ENCODE results near the gene ABHD17C. TPM values are rescaled to one million over a fixed set of nuclear protein-coding genes. Genes with fewer than 3 reads are reported as not detected.

ABHD17C gene
- total RNA-seq, 1 donor from 2014 or later = 3.7 TPM

- Histone ChIP-seq H3K9me3 (ENCODE audit: control insufficient read depth in 3 of 3, low read length in 3 of 3) (no peaks in the 10 kb centered on the region), H3K27ac (ENCODE audit: low read depth, low read length) (no peak overlapping the region), H3K27me3 (ENCODE audit: control insufficient read depth in 3 of 3, insufficient read depth in 3 of 3, low read length in 3 of 3) (peaks cover 37 to 39% (median 39%) of the 10 kb centered on the region in 3 donors), H3K4me3 (ENCODE audit: low read length in 3 of 3) (peak overlapping the region; percentile 46 to 70 (median 63)), H3K9ac (ENCODE audit: low read depth in 1 of 3, low read length in 3 of 3) (peak overlapping the region in 2 of 3 donors; percentile 45), H3K4me1 (ENCODE audit: control insufficient read depth in 3 of 3, insufficient read depth in 3 of 3, low read length in 3 of 3) (peaks cover 22 to 33% (median 31%) of the 10 kb centered on the region in 3 donors), H3K36me3 (ENCODE audit: control insufficient read depth in 3 of 3, insufficient read depth in 3 of 3, low read length in 3 of 3) (no peaks in the 10 kb centered on the region)
Measured at GRCh38 chr15:80779658-80780415, 84.7 kb downstream of the ABHD17C start.

DNA sequence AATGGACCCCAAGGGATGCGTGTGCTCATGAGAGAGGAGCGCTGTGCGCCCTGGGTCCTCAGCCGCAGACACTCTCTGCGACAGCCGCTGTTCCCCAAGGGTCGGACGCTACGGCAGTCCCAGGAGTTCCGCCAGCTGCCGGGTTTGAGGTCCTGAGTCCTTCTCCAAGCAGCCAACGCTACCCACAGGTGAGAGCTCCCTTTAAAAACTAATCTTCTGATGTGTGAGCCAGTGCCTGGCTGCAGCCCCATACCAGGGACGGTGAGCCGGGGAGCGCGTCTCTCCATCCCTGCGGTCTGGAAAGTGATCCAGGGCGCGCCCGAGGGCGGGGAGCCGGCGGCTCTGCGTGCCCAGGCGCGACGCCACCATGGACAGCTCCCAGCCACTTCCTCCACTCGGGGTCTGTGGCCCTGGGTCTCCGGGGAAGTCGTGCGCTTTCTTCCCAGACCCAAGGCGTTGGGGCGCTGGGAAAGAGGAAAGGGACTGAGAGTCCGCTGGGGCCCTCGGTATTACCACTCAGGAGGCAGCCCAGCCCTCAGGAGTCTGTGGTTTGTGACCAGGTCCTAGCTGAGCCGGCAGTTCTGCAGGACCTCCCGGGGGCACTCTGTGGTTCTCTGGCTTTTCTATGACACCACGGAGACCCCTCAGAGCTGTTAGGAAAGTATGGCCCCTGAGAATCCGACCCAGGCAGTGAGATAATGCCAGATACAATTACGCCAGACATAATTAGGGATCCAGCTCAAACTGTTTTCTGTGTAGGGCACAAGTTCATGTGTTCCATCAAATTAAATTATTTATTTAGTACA lies 85.5 kb downstream of the ABHD17C start:
- Histone ChIP-seq H3K27ac (ENCODE audit: low read depth, low read length) (no peak overlapping the region), H3K4me1 (ENCODE audit: control insufficient read depth in 3 of 3, insufficient read depth in 3 of 3, low read length in 3 of 3) (peaks cover 22 to 33% (median 31%) of the 10 kb centered on the region in 3 donors), H3K4me3 (ENCODE audit: low read length in 3 of 3) (peak overlapping the region in 2 of 3 donors; percentile 49 to 63), H3K9me3 (ENCODE audit: control insufficient read depth in 3 of 3, low read length in 3 of 3) (no peaks in the 10 kb centered on the region), H3K36me3 (ENCODE audit: control insufficient read depth in 3 of 3, insufficient read depth in 3 of 3, low read length in 3 of 3) (no peaks in the 10 kb centered on the region), H3K9ac (ENCODE audit: low read depth in 1 of 3, low read length in 3 of 3) (no peak overlapping the region), H3K27me3 (ENCODE audit: control insufficient read depth in 3 of 3, insufficient read depth in 3 of 3, low read length in 3 of 3) (peaks cover 37 to 43% (median 39%) of the 10 kb centered on the region in 3 donors)

DNA sequence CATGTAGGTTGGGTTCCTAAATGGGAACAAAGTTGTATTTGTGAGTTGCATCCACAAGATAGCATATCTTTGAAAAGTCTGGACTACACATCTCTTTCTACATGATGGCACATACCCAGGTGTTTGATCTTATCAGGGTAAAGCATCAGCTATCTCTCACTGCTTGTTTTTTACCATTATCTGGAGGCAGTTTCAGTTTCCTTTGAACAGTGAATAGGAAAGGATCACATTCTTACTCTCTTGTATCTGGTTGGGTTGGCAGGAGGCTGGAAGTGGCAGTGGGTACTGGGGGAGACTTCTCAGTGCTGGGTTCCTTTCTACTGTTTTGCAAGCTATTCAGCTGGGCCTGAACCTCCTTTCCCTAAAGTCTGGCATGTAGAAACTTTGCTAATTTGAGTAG lies 88.2 kb downstream of the ABHD17C start:
- Histone ChIP-seq H3K36me3 (ENCODE audit: control insufficient read depth in 3 of 3, insufficient read depth in 3 of 3, low read length in 3 of 3) (no peaks in the 10 kb centered on the region), H3K27ac (ENCODE audit: low read depth, low read length) (no peak overlapping the region), H3K9me3 (ENCODE audit: control insufficient read depth in 3 of 3, low read length in 3 of 3) (no peaks in the 10 kb centered on the region), H3K27me3 (ENCODE audit: control insufficient read depth in 3 of 3, insufficient read depth in 3 of 3, low read length in 3 of 3) (peaks cover 32 to 35% (median 33%) of the 10 kb centered on the region in 3 donors), H3K9ac (ENCODE audit: low read depth in 1 of 3, low read length in 3 of 3) (no peak overlapping the region), H3K4me1 (ENCODE audit: control insufficient read depth in 3 of 3, insufficient read depth in 3 of 3, low read length in 3 of 3) (peaks cover 12 to 17% (median 16%) of the 10 kb centered on the region in 3 donors), H3K4me3 (ENCODE audit: low read length in 3 of 3) (no peak overlapping the region)

GRCh38 chr15:80785335-80785734 lies 90.2 kb downstream of the ABHD17C start:
- Histone ChIP-seq H3K27ac (ENCODE audit: low read depth, low read length) (no peak overlapping the region), H3K9ac (ENCODE audit: low read depth in 1 of 3, low read length in 3 of 3) (no peak overlapping the region), H3K27me3 (ENCODE audit: control insufficient read depth in 3 of 3, insufficient read depth in 3 of 3, low read length in 3 of 3) (peaks cover 14 to 15% (median 15%) of the 10 kb centered on the region in 3 donors), H3K4me3 (ENCODE audit: low read length in 3 of 3) (no peak overlapping the region), H3K36me3 (ENCODE audit: control insufficient read depth in 3 of 3, insufficient read depth in 3 of 3, low read length in 3 of 3) (no peaks in the 10 kb centered on the region), H3K9me3 (ENCODE audit: control insufficient read depth in 3 of 3, low read length in 3 of 3) (no peaks in the 10 kb centered on the region), H3K4me1 (ENCODE audit: control insufficient read depth in 3 of 3, insufficient read depth in 3 of 3, low read length in 3 of 3) (peaks cover 2 to 5% (median 2%) of the 10 kb centered on the region in 3 donors)

DNA sequence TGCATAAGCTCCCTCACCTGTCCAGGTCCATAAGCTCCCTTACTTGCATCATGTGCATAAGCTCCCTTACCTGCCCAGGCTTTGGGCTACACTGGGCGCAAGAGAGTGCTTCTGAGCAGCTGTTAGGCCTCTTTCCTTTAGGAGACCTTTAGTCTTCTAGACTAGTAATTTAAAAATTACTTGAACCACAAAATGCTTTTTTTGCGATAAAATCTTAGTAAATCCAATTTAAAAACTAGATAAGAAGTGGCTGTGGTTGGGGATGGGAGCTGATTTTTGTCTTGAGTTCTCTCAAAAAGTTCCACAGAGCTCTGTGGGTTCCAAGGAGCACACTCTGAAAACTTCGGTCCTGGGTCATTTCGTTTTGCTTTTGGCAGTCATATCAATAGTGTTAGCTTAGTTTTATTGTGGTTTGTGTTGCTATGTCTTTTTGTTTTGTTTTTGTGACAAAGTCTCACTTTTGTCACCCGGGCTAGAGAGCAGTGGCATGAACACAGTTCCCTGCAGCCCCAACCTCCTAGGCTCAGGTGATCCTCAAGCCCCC lies 90.8 kb downstream of the ABHD17C start:
- Histone ChIP-seq H3K4me3 (ENCODE audit: low read length in 3 of 3) (no peak overlapping the region), H3K36me3 (ENCODE audit: control insufficient read depth in 3 of 3, insufficient read depth in 3 of 3, low read length in 3 of 3) (no peaks in the 10 kb centered on the region), H3K27me3 (ENCODE audit: control insufficient read depth in 3 of 3, insufficient read depth in 3 of 3, low read length in 3 of 3) (peaks cover 8 to 10% (median 10%) of the 10 kb centered on the region in 3 donors), H3K27ac (ENCODE audit: low read depth, low read length) (no peak overlapping the region), H3K4me1 (ENCODE audit: control insufficient read depth in 3 of 3, insufficient read depth in 3 of 3, low read length in 3 of 3) (no peaks in the 10 kb centered on the region), H3K9me3 (ENCODE audit: control insufficient read depth in 3 of 3, low read length in 3 of 3) (no peaks in the 10 kb centered on the region), H3K9ac (ENCODE audit: low read depth in 1 of 3, low read length in 3 of 3) (no peak overlapping the region)

DNA sequence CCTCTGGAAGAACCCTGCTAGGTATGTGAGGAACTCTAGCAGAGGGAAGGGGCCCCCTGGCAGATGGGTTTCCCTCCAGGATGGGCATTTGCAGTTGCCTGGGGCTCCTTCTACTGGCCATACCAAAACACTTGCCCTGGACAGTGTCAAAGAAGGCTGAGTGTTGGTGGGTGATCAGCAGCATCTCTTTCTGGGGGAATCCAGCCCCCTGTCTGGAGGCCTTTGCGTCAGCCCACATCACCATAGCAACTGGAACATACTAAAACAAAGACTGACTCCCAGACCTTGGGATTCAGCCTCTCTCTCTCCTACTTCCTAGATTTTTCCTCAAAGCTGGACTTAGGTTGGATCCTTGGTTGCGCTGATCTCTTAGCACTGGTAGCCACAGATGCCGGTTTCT lies 92.2 kb downstream of the ABHD17C start:
- H3K27me3 ChIP-seq (ENCODE audit: control insufficient read depth in 3 of 3, insufficient read depth in 3 of 3, low read length in 3 of 3) = peaks cover under 1 to 16% (median 8%) of the 10 kb centered on the region in 3 donors
- H3K9me3 ChIP-seq (ENCODE audit: control insufficient read depth in 3 of 3, low read length in 3 of 3) = no peaks in the 10 kb centered on the region
- no peaks in the 10 kb centered on the region for H3K4me1 ChIP-seq (ENCODE audit: control insufficient read depth in 3 of 3, insufficient read depth in 3 of 3, low read length in 3 of 3)
- H3K36me3 ChIP-seq (ENCODE audit: control insufficient read depth in 3 of 3, insufficient read depth in 3 of 3, low read length in 3 of 3) = no peaks in the 10 kb centered on the region
- no peak overlapping the region for H3K4me3 ChIP-seq (ENCODE audit: low read length in 3 of 3)
- no peak overlapping the region for H3K27ac ChIP-seq (ENCODE audit: low read depth, low read length)
- no peak overlapping the region for H3K9ac ChIP-seq (ENCODE audit: low read depth in 1 of 3, low read length in 3 of 3)

DNA sequence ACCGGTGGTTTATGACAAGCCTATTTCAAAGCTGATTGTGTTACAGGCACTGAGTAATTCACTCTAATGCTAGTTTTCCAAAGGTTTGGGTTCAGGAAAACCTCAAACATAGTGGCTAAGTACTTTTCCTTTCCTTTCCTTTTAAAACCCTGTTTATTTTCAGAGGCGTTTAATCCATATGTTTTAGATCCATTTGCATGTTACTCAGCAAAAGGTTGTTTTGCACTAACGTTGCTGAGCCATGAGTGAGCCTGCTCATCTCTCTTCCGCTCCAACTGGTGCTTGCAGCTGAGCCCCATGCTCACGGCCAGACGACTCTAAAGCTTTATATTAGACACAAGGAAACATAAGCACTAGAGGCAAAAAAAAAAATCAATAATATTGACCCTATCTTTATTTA lies 93.4 kb downstream of the ABHD17C start:
- Histone ChIP-seq H3K36me3 (ENCODE audit: control insufficient read depth in 3 of 3, insufficient read depth in 3 of 3, low read length in 3 of 3) (no peaks in the 10 kb centered on the region), H3K4me1 (ENCODE audit: control insufficient read depth in 3 of 3, insufficient read depth in 3 of 3, low read length in 3 of 3) (no peaks in the 10 kb centered on the region), H3K4me3 (ENCODE audit: low read length in 3 of 3) (no peak overlapping the region), H3K27me3 (ENCODE audit: control insufficient read depth in 3 of 3, insufficient read depth in 3 of 3, low read length in 3 of 3) (peaks cover 0 to 15% (median 8%) of the 10 kb centered on the region in 3 donors), H3K9ac (ENCODE audit: low read depth in 1 of 3, low read length in 3 of 3) (no peak overlapping the region), H3K27ac (ENCODE audit: low read depth, low read length) (no peak overlapping the region), H3K9me3 (ENCODE audit: control insufficient read depth in 3 of 3, low read length in 3 of 3) (no peaks in the 10 kb centered on the region)

DNA sequence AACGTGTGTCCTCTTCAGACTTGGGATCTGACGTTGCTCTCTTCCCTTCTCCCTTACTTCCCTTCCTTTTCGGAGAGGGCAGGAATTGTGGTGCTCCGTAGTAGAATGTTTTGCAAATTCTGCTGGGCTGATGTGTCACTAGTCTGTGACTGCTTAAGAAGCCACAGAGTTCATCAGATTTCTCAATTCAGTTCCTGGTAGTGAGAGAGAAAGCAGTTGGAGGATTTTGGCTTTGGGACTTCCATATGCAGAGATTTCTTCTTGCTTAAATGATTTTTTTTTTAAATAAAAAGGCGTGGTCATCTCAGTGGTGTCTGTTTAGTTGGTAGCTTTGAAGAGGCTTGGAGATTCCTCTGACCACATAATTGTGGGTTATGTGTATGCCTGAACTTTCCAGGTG lies 94.2 kb downstream of the ABHD17C start:
- no peaks in the 10 kb centered on the region for H3K9me3 ChIP-seq (ENCODE audit: control insufficient read depth in 3 of 3, low read length in 3 of 3)
- no peaks in the 10 kb centered on the region for H3K4me1 ChIP-seq (ENCODE audit: control insufficient read depth in 3 of 3, insufficient read depth in 3 of 3, low read length in 3 of 3)
- H3K4me3 ChIP-seq (ENCODE audit: low read length in 3 of 3) = no peak overlapping the region
- H3K27ac ChIP-seq (ENCODE audit: low read depth, low read length) = no peak overlapping the region
- no peak overlapping the region for H3K9ac ChIP-seq (ENCODE audit: low read depth in 1 of 3, low read length in 3 of 3)
- peaks cover 0 to 11% (median 6%) of the 10 kb centered on the region in 3 donors for H3K27me3 ChIP-seq (ENCODE audit: control insufficient read depth in 3 of 3, insufficient read depth in 3 of 3, low read length in 3 of 3)
- H3K36me3 ChIP-seq (ENCODE audit: control insufficient read depth in 3 of 3, insufficient read depth in 3 of 3, low read length in 3 of 3) = no peaks in the 10 kb centered on the region

- no peak overlapping the region for H3K9ac ChIP-seq (ENCODE audit: low read depth in 1 of 3, low read length in 3 of 3)
- no peak overlapping the region for H3K4me3 ChIP-seq (ENCODE audit: low read length in 3 of 3)
- H3K36me3 ChIP-seq (ENCODE audit: control insufficient read depth in 3 of 3, insufficient read depth in 3 of 3, low read length in 3 of 3) = no peaks in the 10 kb centered on the region
- no peaks in the 10 kb centered on the region for H3K9me3 ChIP-seq (ENCODE audit: control insufficient read depth in 3 of 3, low read length in 3 of 3)
- H3K27me3 ChIP-seq (ENCODE audit: control insufficient read depth in 3 of 3, insufficient read depth in 3 of 3, low read length in 3 of 3) = peaks cover 0 to 11% (median 4%) of the 10 kb centered on the region in 3 donors
- no peak overlapping the region for H3K27ac ChIP-seq (ENCODE audit: low read depth, low read length)
- H3K4me1 ChIP-seq (ENCODE audit: control insufficient read depth in 3 of 3, insufficient read depth in 3 of 3, low read length in 3 of 3) = no peaks in the 10 kb centered on the region
Measured at GRCh38 chr15:80789796-80790195, 94.7 kb downstream of the ABHD17C start.

- H3K36me3 ChIP-seq (ENCODE audit: control insufficient read depth in 3 of 3, insufficient read depth in 3 of 3, low read length in 3 of 3) = no peaks in the 10 kb centered on the region
- no peaks in the 10 kb centered on the region for H3K9me3 ChIP-seq (ENCODE audit: control insufficient read depth in 3 of 3, low read length in 3 of 3)
- no peaks in the 10 kb centered on the region for H3K4me1 ChIP-seq (ENCODE audit: control insufficient read depth in 3 of 3, insufficient read depth in 3 of 3, low read length in 3 of 3)
- H3K27ac ChIP-seq (ENCODE audit: low read depth, low read length) = no peak overlapping the region
- H3K9ac ChIP-seq (ENCODE audit: low read depth in 1 of 3, low read length in 3 of 3) = no peak overlapping the region
- H3K4me3 ChIP-seq (ENCODE audit: low read length in 3 of 3) = no peak overlapping the region
- H3K27me3 ChIP-seq (ENCODE audit: control insufficient read depth in 3 of 3, insufficient read depth in 3 of 3, low read length in 3 of 3) = peaks cover 0 to 11% (median 7%) of the 10 kb centered on the region in 3 donors
Measured at GRCh38 chr15:80790236-80790635, 95.1 kb downstream of the ABHD17C start.

Data from skeletal muscle tissue (tissue), 4 donors.